ENCODE measurements around the gene SECISBP2. TPM values are rescaled to one million over a fixed set of nuclear protein-coding genes. Genes with fewer than 3 reads are reported as not detected.

SECISBP2 gene
- polyA plus RNA-seq, 2 of the 4 experiments (the other 2 are of a cell fraction), result 16.3 to 43.4 TPM

DNA sequence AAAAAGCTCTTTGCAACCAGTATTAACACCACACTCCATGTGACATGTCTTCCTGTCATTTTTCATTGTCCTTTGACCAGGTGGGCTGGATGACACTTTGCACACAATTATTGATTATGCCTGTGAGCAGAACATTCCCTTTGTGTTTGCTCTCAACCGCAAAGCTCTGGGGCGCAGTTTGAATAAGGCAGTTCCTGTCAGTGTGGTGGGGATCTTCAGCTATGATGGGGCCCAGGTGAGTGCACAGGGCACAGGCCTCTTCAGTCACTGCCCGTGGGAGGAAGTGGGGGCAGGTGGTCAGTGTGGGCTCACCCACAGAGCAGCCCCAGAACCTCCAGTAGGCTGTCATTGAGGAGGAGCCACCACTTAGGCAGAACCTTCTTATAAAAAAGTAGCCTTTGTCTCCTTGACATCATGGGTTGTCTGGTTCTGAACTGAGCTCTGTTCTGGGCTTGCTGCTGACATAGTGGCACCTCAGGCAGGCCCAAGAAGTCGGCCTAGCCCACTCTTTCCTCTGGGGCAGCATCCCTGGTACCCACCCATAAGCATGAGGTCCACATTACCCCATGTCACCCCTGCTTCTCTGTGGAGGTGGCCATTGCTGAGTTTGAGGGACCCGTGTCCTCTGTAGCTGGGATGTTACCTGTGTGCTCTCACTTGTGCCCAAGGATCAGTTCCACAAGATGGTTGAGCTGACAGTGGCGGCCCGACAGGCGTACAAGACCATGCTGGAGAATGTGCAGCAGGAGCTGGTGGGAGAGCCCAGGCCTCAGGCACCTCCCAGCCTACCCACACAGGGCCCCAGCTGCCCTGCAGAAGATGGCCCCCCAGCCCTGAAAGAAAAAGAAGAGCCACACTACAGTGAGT, 39.3 kb downstream of the SECISBP2 start:
- Histone ChIP-seq H3K9me3 (no peaks in the 10 kb centered on the region), H3K4me2 (no peak overlapping the region), H3K4me1 (no peaks in the 10 kb centered on the region), H3K4me3 (no peak overlapping the region), H3K27ac (no peak overlapping the region)
- no peak for FAIRE-seq
- TF ChIP-seq EHF (CRISPR knock-in tag; IDR thresholded peaks at IDR 0.05) (no peak), ZC3H11A (IDR thresholded peaks at IDR 0.05) (no peak), RNF2 (IDR thresholded peaks at IDR 0.05; ENCODE audit: borderline replicate concordance, low read depth) (no peak), KDM1A (IDR thresholded peaks at IDR 0.05; ENCODE audit: low read depth) (no peak), PHF8 (IDR thresholded peaks at IDR 0.05; ENCODE audit: borderline replicate concordance, low read depth) (no peak), ZFP36 (IDR thresholded peaks at IDR 0.05; ENCODE audit: borderline replicate concordance, partially characterized antibody) (no peak), ZSCAN20 (CRISPR knock-in tag; IDR thresholded peaks at IDR 0.05) (no peak), MYC (IDR thresholded peaks at IDR 0.05; ENCODE audit: borderline replicate concordance, low read length) (no peak), RFX5 (IDR thresholded peaks at IDR 0.05) (no peak), ESRRA (IDR thresholded peaks at IDR 0.05; ENCODE audit: borderline replicate concordance, low read length) (no peak), MAZ (IDR thresholded peaks at IDR 0.05; ENCODE audit: borderline replicate concordance, low read depth, low read length) (no peak), JUNB (IDR thresholded peaks at IDR 0.05) (no peak), EHMT2 (IDR thresholded peaks at IDR 0.05; ENCODE audit: low read depth) (no peak), MAFK (IDR thresholded peaks at IDR 0.05; ENCODE audit: partially characterized antibody) (no peak), SMC3 (IDR thresholded peaks at IDR 0.05) (no peak), FOXS1 (CRISPR knock-in tag; IDR thresholded peaks at IDR 0.05) (no peak)
- TF ChIP-seq, protein P1, sequence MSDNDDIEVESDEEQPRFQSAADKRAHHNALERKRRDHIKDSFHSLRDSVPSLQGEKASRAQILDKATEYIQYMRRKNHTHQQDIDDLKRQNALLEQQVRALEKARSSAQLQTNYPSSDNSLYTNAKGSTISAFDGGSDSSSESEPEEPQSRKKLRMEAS (IDR thresholded peaks at IDR 0.05), result no peak
- TF ChIP-seq, protein P2, sequence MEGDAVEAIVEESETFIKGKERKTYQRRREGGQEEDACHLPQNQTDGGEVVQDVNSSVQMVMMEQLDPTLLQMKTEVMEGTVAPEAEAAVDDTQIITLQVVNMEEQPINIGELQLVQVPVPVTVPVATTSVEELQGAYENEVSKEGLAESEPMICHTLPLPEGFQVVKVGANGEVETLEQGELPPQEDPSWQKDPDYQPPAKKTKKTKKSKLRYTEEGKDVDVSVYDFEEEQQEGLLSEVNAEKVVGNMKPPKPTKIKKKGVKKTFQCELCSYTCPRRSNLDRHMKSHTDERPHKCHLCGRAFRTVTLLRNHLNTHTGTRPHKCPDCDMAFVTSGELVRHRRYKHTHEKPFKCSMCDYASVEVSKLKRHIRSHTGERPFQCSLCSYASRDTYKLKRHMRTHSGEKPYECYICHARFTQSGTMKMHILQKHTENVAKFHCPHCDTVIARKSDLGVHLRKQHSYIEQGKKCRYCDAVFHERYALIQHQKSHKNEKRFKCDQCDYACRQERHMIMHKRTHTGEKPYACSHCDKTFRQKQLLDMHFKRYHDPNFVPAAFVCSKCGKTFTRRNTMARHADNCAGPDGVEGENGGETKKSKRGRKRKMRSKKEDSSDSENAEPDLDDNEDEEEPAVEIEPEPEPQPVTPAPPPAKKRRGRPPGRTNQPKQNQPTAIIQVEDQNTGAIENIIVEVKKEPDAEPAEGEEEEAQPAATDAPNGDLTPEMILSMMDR (IDR thresholded peaks at IDR 0.05), result no peak
- TF ChIP-seq, protein P3, sequence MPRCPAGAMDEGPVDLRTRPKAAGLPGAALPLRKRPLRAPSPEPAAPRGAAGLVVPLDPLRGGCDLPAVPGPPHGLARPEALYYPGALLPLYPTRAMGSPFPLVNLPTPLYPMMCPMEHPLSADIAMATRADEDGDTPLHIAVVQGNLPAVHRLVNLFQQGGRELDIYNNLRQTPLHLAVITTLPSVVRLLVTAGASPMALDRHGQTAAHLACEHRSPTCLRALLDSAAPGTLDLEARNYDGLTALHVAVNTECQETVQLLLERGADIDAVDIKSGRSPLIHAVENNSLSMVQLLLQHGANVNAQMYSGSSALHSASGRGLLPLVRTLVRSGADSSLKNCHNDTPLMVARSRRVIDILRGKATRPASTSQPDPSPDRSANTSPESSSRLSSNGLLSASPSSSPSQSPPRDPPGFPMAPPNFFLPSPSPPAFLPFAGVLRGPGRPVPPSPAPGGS (IDR thresholded peaks at IDR 0.05), result no peak
- DNase-seq (ENCODE audit: low read depth in 1 of 2, low spot score in 1 of 2), result no peak
- CTCF ChIA-PET, result interaction anchor here (0.9 to 1.1 kb wide), 4 partner anchors 10 to 192 kb away, joined by 3 read pairs; no protein-coding TSS in a partner anchor
- 97% methylated on average over 8 of the region's 8 CpGs for WGBS (ENCODE audit: missing lambda C conversion rate)
- ATAC-seq, result no peak
- POLR2A ChIA-PET, result no interaction called here

DNA sequence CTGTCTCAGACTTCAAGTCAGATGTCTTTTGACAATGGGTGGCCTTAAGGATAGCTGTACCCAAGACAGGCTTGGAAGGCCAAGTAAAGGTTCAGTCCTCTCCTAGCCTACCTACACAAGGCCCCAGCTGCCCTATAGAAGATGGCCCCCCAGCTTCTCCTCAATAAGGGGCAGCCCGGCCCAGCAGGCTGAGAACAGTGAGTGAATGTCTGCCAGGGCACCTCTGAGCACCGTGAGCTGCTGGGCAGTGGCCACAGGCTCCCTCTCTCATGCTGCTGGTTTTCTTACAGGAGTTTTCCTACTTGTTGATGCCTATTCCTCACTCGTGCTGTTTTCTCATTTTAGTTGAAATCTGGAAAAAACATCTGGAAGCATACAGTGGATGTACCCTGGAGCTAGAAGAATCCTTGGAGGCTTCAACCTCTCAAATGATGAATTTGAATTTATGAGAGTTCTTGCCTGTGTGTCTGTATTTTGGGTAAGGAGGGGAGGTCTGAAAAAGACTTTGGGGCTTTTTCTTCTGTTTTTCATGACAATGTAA, 40.1 kb downstream of the SECISBP2 start:
- Histone ChIP-seq H3K4me2 (no peak overlapping the region), H3K4me3 (no peak overlapping the region), H3K9me3 (no peaks in the 10 kb centered on the region), H3K27ac (no peak overlapping the region), H3K4me1 (no peaks in the 10 kb centered on the region)
- WGBS (ENCODE audit: missing lambda C conversion rate), result 73% methylated on average over 3 of the region's 3 CpGs
- FAIRE-seq (no peak), ATAC-seq (no peak), DNase-seq (ENCODE audit: low read depth in 1 of 2, low spot score in 1 of 2) (no peak)
- CTCF ChIA-PET, result interaction anchor here (0.9 to 1.1 kb wide), 4 partner anchors 13 to 191 kb away, joined by 3 read pairs; partner anchors contain the start of gene SECISBP2
- POLR2A ChIA-PET, result no interaction called here
- TF ChIP-seq NFE2L2 (conservative IDR thresholded peaks at IDR 0.05; ENCODE audit: low read length), result no peak
